Loucy (cell line): Measurements from ENCODE around the gene MYO1E.
"Not testable (repeated sequence)": the region's sequence is repeated elsewhere in the genome, so short reads cannot be mapped to it uniquely, and the experiment has no call there.

Experiments
- H2AFZ ChIP-seq: fragments of 200-600 bp; sonication (generic); 2 replicates; pipeline ENCODE4 v1.6.0; 2016; ENCODE audit warnings: antibody characterized with exemption, mild to moderate bottlenecking, low read length, moderate library complexity
- H3F3A ChIP-seq: fragments of 200-600 bp; 2 replicates; pipeline ENCODE4 v1.6.0; 2016; ENCODE audit warnings: antibody characterized with exemption, low read depth, mild to moderate bottlenecking
- H3K27me3 ChIP-seq: fragments of 200-600 bp; sonication (generic); 2 replicates; pipeline ENCODE4 v1.6.1; 2014; ENCODE audit warnings: low read length, mild to moderate bottlenecking; ENCODE audit not compliant: insufficient read depth, poor library complexity, severe bottlenecking
- H3K36me3 ChIP-seq: fragments of 200-600 bp; sonication (generic); 2 replicates; pipeline ENCODE4 v1.6.1; 2016; ENCODE audit warnings: low read length; ENCODE audit not compliant: insufficient read depth
- H3K4me1 ChIP-seq: fragments of 200-600 bp; sonication (generic); 2 replicates; pipeline ENCODE4 v1.5.1; 2014; ENCODE audit warnings: low read length, mild to moderate bottlenecking; ENCODE audit not compliant: insufficient read depth, poor library complexity, severe bottlenecking
- H3K4me2 ChIP-seq: fragments of 200-600 bp; sonication (generic); 2 replicates; pipeline ENCODE4 v1.6.0; 2014; ENCODE audit warnings: antibody characterized with exemption, low read length, low read depth, mild to moderate bottlenecking; ENCODE audit not compliant: poor library complexity, severe bottlenecking
- H3K4me3 ChIP-seq: fragments of 200-600 bp; sonication (generic); 2 replicates; pipeline ENCODE4 v1.5.1; 2014; ENCODE audit warnings: low read length, mild to moderate bottlenecking, mixed read lengths; ENCODE audit not compliant: poor library complexity, severe bottlenecking
- H3K79me2 ChIP-seq: fragments of 200-600 bp; sonication (generic); 2 replicates; pipeline ENCODE4 v1.6.1; 2014; ENCODE audit warnings: low read length; ENCODE audit not compliant: insufficient read depth
- H3K9ac ChIP-seq: fragments of 200-600 bp; sonication (generic); 2 replicates; pipeline ENCODE4 v1.6.0; 2014; ENCODE audit warnings: mild to moderate bottlenecking, low read depth, low read length, moderate library complexity; ENCODE audit not compliant: poor library complexity, severe bottlenecking
- H3K9me2 ChIP-seq: fragments of 200-600 bp; sonication (generic); replicated peaks from 2 replicates; pipeline ENCODE4 v1.6.1; 2016; ENCODE audit warnings: low read depth, low read length, mixed read lengths
- H3K9me3 ChIP-seq: fragments of 200-600 bp; sonication (generic); 2 replicates; pipeline ENCODE4 v1.6.1; 2014; ENCODE audit warnings: mild to moderate bottlenecking, antibody characterized with exemption, low read length, low read depth; ENCODE audit not compliant: insufficient read depth
- H4K20me1 ChIP-seq: fragments of 200-600 bp; sonication (generic); 2 replicates; pipeline ENCODE4 v1.6.0; 2014; ENCODE audit warnings: antibody characterized with exemption, low read length, mild to moderate bottlenecking; ENCODE audit not compliant: insufficient read depth, poor library complexity, severe bottlenecking
- EZH2phosphoT487 ChIP-seq: fragments of 200-600 bp; IDR thresholded peaks from 2 replicates; pipeline ENCODE4 v1.6.1; 2018; ENCODE audit warnings: antibody characterized with exemption, mild to moderate bottlenecking, moderate library complexity, borderline replicate concordance
- TF ChIP-seq, protein P1 (sequence below): fragments of 200-600 bp; sonication (generic); conservative IDR thresholded peaks from 2 replicates; pipeline ENCODE4 v1.5.1; 2014; ENCODE audit warnings: mild to moderate bottlenecking, antibody characterized with exemption, low read length

Gene MYO1E

DNA sequence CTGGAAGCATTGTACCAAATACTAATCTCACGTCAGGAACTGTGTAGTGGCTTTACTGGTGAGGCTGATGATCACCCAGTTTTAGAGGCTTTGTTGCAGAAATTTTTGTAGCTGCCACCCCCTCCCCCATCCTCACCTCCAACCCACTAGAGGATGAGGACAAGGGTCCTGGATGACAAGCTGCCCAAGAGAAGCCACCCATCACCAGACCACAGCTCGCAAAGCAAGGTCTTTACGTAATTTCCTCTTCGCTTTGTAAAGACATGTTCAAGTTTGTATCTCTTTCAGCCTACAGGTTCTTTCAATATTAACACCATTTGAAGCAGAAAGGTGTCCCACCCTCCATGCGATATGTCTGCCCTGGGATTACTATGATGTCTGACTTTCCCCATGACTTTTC, 91.8 kb downstream of the MYO1E start:
- Histone ChIP-seq H3K9me3 (no peaks in the 10 kb centered on the region), H3F3A (no peaks in the 10 kb centered on the region), H4K20me1 (no peaks in the 10 kb centered on the region), H3K79me2 (no peaks in the 10 kb centered on the region), H3K9me2 (no peaks in the 10 kb centered on the region), H2AFZ (no peak overlapping the region), H3K27me3 (no peaks in the 10 kb centered on the region), H3K4me2 (no peak overlapping the region), H3K4me3 (no peak overlapping the region), H3K36me3 (no peaks in the 10 kb centered on the region), H3K9ac (no peak overlapping the region), H3K4me1 (no peaks in the 10 kb centered on the region)
- TF ChIP-seq, protein P1, sequence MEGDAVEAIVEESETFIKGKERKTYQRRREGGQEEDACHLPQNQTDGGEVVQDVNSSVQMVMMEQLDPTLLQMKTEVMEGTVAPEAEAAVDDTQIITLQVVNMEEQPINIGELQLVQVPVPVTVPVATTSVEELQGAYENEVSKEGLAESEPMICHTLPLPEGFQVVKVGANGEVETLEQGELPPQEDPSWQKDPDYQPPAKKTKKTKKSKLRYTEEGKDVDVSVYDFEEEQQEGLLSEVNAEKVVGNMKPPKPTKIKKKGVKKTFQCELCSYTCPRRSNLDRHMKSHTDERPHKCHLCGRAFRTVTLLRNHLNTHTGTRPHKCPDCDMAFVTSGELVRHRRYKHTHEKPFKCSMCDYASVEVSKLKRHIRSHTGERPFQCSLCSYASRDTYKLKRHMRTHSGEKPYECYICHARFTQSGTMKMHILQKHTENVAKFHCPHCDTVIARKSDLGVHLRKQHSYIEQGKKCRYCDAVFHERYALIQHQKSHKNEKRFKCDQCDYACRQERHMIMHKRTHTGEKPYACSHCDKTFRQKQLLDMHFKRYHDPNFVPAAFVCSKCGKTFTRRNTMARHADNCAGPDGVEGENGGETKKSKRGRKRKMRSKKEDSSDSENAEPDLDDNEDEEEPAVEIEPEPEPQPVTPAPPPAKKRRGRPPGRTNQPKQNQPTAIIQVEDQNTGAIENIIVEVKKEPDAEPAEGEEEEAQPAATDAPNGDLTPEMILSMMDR, result no peak

DNA sequence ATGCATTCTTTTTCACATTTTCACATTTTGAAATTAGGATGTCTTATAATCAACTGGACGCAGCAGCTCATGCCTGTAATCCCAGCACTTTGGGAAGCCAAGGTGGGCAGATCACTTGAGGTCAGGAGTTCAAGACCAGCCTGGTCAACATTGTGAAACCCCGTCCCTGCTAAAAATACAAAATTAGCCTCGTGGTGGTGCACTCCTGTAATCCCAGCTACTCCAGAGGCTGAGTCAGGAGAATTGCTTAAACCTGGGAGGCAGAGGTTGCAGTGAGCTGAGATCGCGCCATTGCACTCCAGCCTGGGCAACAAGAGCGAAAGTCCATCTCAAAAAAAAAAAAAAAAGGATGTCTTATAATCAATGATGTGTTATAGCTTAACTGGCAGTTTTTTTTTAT, 92.4 kb downstream of the MYO1E start:
- H3K9ac ChIP-seq, H3K36me3 ChIP-seq, H3K79me2 ChIP-seq, H3K4me2 ChIP-seq, H2AFZ ChIP-seq, H3K4me3 ChIP-seq, H3K4me1 ChIP-seq, H3K9me2 ChIP-seq, H3F3A ChIP-seq, H3K27me3 ChIP-seq, H3K9me3 ChIP-seq, H4K20me1 ChIP-seq: not testable (repeated sequence)

DNA sequence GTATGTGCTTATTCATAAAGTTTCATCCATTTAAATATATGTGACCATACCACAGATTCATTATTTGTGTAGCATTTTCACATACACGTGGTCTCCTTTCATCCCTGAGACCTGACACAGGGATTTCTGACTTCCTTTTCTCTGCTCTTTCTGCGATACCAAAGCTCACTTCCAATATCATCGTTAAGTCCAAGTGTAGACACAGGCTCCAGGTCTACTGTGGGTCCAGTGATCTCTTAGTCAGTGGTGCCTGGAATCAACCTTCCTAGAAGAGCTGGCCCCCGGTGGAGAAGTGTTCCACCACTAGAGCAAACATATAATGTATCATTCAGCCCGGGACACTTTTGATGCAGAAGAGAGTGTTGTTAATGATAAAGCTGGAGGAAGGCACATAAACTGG, 93.6 kb downstream of the MYO1E start:
- no peaks in the 10 kb centered on the region for H3K4me1 ChIP-seq
- no peaks in the 10 kb centered on the region for H3K36me3 ChIP-seq

DNA sequence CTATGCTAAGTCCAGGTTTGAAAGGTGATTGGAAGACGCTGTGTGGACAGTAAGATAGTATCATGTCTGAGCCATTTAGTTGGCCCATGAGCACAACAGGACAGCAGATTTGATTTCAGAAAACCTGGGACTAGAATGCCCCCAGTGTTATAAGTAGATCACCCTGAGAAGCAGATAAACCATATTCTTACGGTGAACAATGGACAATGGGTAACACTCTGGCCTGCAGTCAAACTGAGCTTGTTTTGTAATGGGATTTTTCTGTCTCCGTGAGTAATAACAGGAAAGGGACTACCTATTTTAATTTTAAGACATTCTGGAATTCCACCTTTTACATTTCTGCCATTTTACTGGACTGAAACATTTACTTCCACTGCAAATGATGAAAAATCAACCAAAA, 94.6 kb downstream of the MYO1E start:
- TF ChIP-seq, protein P1, result no peak
- no peak for TF ChIP-seq EZH2phosphoT487
- Histone ChIP-seq H3F3A (no peaks in the 10 kb centered on the region), H3K9me2 (no peaks in the 10 kb centered on the region), H3K9me3 (no peaks in the 10 kb centered on the region), H3K36me3 (no peaks in the 10 kb centered on the region), H3K79me2 (no peaks in the 10 kb centered on the region), H4K20me1 (no peaks in the 10 kb centered on the region), H3K27me3 (no peaks in the 10 kb centered on the region), H3K4me3 (no peak overlapping the region), H3K4me1 (no peaks in the 10 kb centered on the region), H3K9ac (no peak overlapping the region), H2AFZ (no peak overlapping the region), H3K4me2 (no peak overlapping the region)

More for the DNA sequence above, 93.6 kb downstream of the MYO1E start:
- Histone ChIP-seq H3F3A (no peaks in the 10 kb centered on the region), H3K4me3 (no peak overlapping the region), H3K4me2 (no peak overlapping the region), H3K79me2 (no peaks in the 10 kb centered on the region), H3K27me3 (no peaks in the 10 kb centered on the region), H3K9ac (no peak overlapping the region), H3K9me3 (no peaks in the 10 kb centered on the region), H2AFZ (no peak overlapping the region), H4K20me1 (no peaks in the 10 kb centered on the region), H3K9me2 (no peaks in the 10 kb centered on the region)
- no peak for TF ChIP-seq EZH2phosphoT487
- TF ChIP-seq, protein P1, result no peak
